NB4 (cell line): ENCODE measurements around the gene GARRE1.
A peak's percentile ranks its signal among the peaks of the same experiment; 100 is the strongest.

Source experiments
- DNase-seq: peaks from one replicate; pipeline ENCODE4 v3.0.0; 2010; ENCODE audit warnings: low read depth
- H3K4me3 ChIP-seq: one replicate; pipeline ENCODE4 v1.5.1; 2011; ENCODE audit warnings: mild to moderate bottlenecking, low read depth, low read length, moderate library complexity
- CTCF ChIP-seq: IDR thresholded peaks from one replicate; pipeline ENCODE4 v1.5.1; 2012; ENCODE audit warnings: low read depth, low read length
- MYC ChIP-seq: IDR thresholded peaks from 2 replicates; pipeline ENCODE4 v1.6.1; 2011; ENCODE audit warnings: low read depth, low read length
- POLR2A ChIP-seq: IDR thresholded peaks from 2 replicates; pipeline ENCODE4 v1.6.1; 2011; ENCODE audit warnings: mild to moderate bottlenecking; ENCODE audit not compliant: insufficient read length; ENCODE audit errors: extremely low read depth
- TF ChIP-seq, protein P1 (sequence below): IDR thresholded peaks from 2 replicates; pipeline ENCODE4 v1.6.1; 2011; ENCODE audit warnings: low read depth, low read length

The GARRE1 gene

DNA sequence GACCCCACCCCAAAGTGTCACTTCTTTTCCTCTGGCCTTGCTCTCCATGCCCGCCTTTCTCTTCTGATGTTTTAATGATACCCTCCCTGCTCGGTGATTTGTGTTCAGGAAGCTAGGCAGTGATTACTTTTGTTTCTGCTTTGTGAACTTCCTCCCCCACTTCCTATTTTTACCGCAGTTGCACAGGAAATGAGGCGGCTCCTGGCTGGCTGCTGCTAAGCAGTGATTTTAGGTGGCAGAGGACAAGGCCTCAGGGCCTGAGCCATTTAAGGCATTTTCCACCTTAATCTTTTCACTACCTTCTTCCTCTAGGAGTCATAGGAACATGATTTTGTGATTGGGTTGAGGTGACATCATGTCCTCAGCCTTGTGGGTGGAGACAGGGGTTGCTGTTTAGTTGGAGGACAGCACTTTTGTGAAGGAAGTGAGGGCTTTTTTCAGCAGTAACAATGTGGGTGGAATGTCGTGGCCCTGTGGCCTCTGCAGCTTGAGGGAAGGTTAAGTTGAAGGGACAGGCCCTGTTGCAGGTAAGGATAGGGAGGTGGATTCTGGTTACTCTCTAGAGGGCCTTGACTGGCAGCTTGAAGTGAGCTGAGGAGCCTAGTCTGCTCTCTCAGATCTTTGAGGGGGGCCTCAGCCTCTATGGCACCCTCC, 15.7 kb downstream of the GARRE1 start:
- no peak overlapping the region for H3K4me3 ChIP-seq
- TF ChIP-seq, protein P1, sequence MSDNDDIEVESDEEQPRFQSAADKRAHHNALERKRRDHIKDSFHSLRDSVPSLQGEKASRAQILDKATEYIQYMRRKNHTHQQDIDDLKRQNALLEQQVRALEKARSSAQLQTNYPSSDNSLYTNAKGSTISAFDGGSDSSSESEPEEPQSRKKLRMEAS: no peak
- TF ChIP-seq MYC (no peak), POLR2A (no peak), CTCF (no peak)
- peak; percentile 47 for DNase-seq

GRCh38 chr19:34273121-34273520, 18.8 kb downstream of the GARRE1 start:
- DNase-seq: no peak
- H3K4me3 ChIP-seq: no peak overlapping the region
- TF ChIP-seq POLR2A (no peak), MYC (no peak), CTCF (no peak)
- TF ChIP-seq, protein P1: no peak

DNA sequence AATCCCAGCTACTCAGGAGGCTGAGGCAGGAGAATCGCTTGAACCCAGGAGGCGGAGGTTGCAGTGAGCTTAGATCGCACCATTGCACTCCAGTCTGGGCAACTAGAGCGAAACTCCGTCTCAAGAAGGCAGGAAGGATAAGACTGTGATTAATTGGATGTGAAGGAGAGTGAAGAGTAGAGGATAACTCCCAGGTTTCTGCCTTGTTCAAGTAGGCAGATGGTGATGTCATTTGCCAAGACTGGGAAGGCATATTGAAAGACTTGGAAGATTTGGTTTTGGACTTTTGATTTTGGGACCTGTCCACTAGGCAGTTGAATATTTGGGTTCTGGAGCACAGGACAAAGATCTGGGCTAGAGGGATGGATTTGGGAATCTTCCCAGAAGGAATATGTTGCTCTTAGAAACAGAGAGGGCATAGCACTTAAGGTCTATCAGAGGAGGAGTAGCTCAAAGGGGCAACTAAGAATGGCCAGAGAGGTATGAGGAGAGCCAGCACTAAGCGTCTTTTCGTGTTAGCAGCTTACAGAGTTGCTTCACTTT, 20.0 kb downstream of the GARRE1 start:
- no peak overlapping the region for H3K4me3 ChIP-seq
- no peak for DNase-seq
- TF ChIP-seq, protein P1: no peak
- TF ChIP-seq CTCF (no peak), POLR2A (no peak), MYC (no peak)

GRCh38 chr19:34274827-34275625, 20.7 kb downstream of the GARRE1 start:
- TF ChIP-seq POLR2A: no peak
- H3K4me3 ChIP-seq: no peak overlapping the region
- no peak for DNase-seq

DNA sequence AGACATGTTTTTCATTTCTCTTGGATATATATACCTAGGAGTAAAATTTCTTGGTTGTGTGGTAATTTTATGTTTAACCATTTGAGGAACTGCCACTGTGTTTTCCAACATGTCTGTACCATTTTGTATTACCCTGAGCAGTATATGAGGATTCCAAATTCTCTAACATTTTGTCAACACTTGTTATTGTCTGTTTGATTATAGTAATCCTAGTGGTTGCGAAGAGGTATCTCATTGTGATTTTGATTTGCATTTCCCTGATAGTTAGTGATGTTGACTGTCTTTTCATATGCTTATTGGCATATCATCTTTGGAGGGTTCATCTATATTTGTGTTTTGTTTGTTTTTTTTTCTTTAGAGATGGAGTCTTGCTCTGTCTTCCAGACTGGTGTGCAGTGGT, 21.4 kb downstream of the GARRE1 start:
- DNase-seq: no peak
- H3K4me3 ChIP-seq: no peak overlapping the region
- TF ChIP-seq, protein P1: no peak
- TF ChIP-seq CTCF (no peak), POLR2A (no peak), MYC (no peak)

GRCh38 chr19:34276614-34277013, 22.3 kb downstream of the GARRE1 start:
- TF ChIP-seq MYC (no peak), POLR2A (no peak), CTCF (no peak)
- TF ChIP-seq, protein P1: no peak
- no peak for DNase-seq
- H3K4me3 ChIP-seq: no peak overlapping the region
